Activated T-cell treated with anti-CD3 and anti-CD28 coated beads, Interleukin-2, amount 50 U/mL, for 24 hours (primary cell): ENCODE results near the gene MCM6.
"Not testable (repeated sequence)": the region's sequence is repeated elsewhere in the genome, so short reads cannot be mapped to it uniquely, and the experiment has no call there.

Source experiments
- DNase-seq: peaks from one replicate; pipeline ENCODE4 v3.0.0-alpha.2; 2020
- H3K27ac Mint-ChIP-seq: 2 replicates; pipeline ENCODE4 v1.8.0; 2020; ENCODE audit warnings: mild to moderate bottlenecking, mixed read lengths
- H3K27me3 Mint-ChIP-seq: 2 replicates; pipeline ENCODE4 v1.8.0; 2020; ENCODE audit warnings: mixed read lengths
- H3K36me3 Mint-ChIP-seq: 2 replicates; pipeline ENCODE4 v1.8.0; 2020; ENCODE audit warnings: low read depth, mixed read lengths
- H3K4me1 Mint-ChIP-seq: 2 replicates; pipeline ENCODE4 v1.8.0; 2020; ENCODE audit warnings: low read depth, mixed read lengths
- H3K4me3 Mint-ChIP-seq: 2 replicates; pipeline ENCODE4 v1.8.0; 2020; ENCODE audit warnings: mild to moderate bottlenecking, moderate library complexity, mixed read lengths
- H3K9me3 Mint-ChIP-seq: 2 replicates; pipeline ENCODE4 v1.8.0; 2020; ENCODE audit warnings: mixed read lengths

MCM6 gene

DNA sequence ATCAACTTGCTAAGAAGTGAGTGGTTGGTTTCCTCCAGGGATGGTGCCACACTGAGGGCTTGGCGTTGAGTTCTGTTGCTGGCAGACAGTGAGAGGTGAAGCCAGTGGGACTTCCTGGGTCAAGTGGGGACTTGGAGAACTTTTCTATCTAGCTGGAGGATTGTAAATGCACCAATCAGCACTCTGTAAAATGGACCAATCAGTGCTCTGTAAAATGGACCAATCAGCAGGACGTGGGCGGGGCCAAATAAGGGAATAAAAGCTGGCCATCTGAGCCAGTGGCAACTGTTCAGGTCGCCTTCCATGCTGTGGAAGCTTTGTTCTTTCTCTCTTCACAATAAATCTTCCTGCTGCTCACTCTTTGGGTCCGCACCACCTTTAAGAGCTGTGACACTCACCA, 12.3 kb upstream of the MCM6 start:
- not testable (repeated sequence) for DNase-seq, H3K9me3 Mint-ChIP-seq, H3K27me3 Mint-ChIP-seq, H3K36me3 Mint-ChIP-seq, H3K4me1 Mint-ChIP-seq, H3K4me3 Mint-ChIP-seq, H3K27ac Mint-ChIP-seq

DNA sequence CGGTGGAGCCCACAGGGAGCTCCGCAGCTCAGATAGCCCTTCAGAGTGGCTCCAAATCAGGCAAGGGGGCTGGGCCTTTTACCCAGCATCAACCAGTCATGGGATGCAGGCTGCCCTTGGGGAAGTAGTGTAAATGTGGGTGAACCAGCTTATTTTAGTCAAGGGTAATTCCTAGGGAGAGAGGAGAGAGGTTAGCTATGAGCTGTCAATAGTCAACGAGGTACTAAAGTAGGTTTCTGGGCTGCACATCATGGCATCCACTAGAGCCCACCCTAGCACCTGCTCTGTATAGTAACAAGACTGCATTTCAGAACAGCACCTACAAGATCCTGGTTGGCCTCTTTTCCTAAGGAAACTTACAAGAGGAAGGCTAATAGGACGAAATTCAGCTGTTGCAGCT, 9.5 kb upstream of the MCM6 start:
- Mint-ChIP-seq H3K27me3 (peaks cover 3% of the 10 kb centered on the region), H3K4me1 (no peaks in the 10 kb centered on the region), H3K9me3 (no peaks in the 10 kb centered on the region), H3K27ac (no peak overlapping the region), H3K36me3 (no peaks in the 10 kb centered on the region), H3K4me3 (no peak overlapping the region)
- no peak for DNase-seq

DNA sequence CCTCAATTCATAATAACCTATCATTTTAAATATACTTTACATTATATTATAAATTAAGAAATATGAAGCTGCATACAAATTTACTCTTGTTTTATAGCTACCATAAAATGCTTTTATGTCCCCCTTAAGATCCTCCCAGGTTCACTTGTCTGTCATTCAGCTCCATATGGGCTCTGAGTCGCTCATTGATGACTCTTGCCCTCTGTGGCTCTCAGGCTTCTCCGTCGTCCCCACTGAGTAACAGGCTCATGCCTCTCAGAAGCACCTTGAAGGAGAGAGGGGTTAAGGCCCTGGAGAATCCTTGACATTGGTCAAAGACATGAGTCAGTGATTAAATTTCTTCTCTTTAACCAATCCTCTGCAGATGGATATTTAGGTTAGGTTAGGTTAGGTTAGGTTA, 6.2 kb upstream of the MCM6 start:
- H3K27me3 Mint-ChIP-seq: peaks cover 3% of the 10 kb centered on the region
- no peak overlapping the region for H3K4me3 Mint-ChIP-seq
- H3K4me1 Mint-ChIP-seq: peaks cover 2% of the 10 kb centered on the region

DNA sequence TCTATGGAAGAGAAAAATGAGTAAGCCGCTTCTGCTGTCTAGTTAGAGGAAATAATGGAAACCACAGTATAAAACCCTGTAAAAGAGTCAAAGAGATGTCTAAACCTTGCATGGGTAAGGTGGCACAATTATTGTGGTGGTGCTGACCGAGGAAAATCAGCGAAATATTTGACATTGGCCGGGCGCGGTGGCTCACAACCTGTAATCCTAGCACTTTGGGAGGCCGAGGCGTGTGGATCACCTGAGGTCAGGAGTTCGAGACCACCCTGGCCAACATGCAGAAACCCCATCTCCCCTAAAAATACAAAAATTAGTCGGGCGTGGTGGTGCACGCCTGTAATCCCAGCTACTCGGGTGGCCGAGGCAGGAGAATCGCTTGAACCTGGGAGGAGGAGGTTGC, 527 bp upstream of the MCM6 start:
- Mint-ChIP-seq H3K27ac (peak overlapping the region; percentile 99), H3K36me3 (peaks cover 46% of the 10 kb centered on the region), H3K4me1 (peaks cover 37% of the 10 kb centered on the region), H3K4me3 (peak overlapping the region; percentile 97)
- DNase-seq: peak; percentile 47
- H3K9me3 Mint-ChIP-seq, H3K27me3 Mint-ChIP-seq: not testable (repeated sequence)

More for the DNA sequence above, 6.2 kb upstream of the MCM6 start:
- no peak for DNase-seq
- Mint-ChIP-seq H3K36me3 (no peaks in the 10 kb centered on the region), H3K9me3 (no peaks in the 10 kb centered on the region), H3K27ac (no peak overlapping the region)

DNA sequence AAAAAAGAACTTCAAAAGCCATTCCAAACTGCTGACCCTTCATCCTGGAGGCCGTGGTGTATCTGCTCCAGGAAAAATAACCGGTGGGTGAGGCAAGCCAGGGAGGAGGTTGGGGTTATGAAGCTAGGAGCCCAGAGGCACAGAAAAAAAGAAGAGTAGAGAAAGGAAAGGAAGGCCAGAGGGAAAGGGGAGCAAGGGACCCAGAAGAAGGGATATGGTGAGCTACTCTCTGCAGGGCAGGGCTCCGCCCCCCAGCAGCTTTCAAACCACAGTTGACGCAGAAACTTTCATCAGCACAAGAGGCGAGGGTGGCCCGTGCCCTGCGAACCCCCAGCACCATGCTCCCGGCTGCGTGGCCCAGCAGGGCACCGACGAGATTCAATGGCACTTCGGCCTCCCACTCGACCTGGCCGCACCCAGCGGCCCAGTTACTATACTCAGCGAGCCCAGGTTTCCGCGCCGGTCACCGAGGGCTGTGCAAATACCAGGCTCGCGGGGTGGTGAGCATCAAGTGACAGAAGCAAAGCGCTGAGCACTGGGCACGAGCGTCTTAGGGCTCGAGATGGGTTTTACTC, 665 bp downstream of the MCM6 start:
- no peaks in the 10 kb centered on the region for H3K27me3 Mint-ChIP-seq
- peak; percentile 88 for DNase-seq
- peaks cover 49% of the 10 kb centered on the region for H3K4me1 Mint-ChIP-seq
- H3K36me3 Mint-ChIP-seq: peaks cover 58% of the 10 kb centered on the region
- peak overlapping the region; percentile 97 for H3K4me3 Mint-ChIP-seq
- peak overlapping the region; percentile 99 for H3K27ac Mint-ChIP-seq
- no peaks in the 10 kb centered on the region for H3K9me3 Mint-ChIP-seq

DNA sequence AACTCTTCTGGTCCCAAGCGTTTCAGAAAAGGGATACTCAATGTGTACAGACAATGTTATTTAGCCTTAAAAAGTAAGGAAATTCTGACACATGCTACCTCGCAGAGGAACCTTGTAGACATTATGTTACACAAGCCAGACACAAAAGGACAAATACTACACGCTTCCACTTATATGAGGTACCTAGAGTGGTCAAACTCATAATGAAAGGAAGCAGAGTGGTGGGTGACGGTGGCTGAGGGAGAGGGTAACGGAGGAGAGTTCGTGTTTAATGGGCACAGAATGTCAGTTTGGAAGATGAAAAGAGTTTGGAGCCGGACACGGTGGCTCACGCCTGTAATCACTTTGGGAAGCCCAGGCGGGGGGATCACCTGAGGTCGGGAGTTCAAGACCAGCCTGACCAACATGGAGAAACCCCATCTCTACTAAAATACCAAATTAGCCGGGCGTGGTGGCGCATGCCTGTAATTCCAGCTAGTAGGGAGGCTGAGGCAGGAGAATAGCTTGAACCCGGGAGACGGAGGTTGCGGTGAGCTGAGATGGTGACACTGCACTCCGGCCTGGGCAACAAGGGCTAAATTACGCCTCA, 1.4 kb downstream of the MCM6 start:
- H3K4me1 Mint-ChIP-seq: peaks cover 55% of the 10 kb centered on the region

DNA sequence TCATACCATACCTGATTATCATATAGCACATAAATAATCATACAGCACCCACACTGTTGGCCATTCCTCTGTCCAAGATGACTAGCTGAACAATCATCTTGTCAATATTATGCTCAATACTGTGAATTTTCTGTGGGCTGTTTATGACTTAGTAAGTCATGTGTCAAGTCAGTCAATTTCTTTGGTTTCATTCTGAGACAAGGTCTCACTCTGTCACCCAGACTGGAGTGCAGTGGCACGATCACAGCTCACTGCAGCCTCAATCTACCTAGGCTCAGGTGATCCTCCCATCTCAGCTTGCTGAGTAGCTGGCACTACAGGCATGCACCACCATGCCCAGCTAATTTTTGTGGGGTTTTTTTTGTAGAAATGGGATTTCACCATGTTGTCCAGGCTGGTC, 5.7 kb downstream of the MCM6 start:
- Mint-ChIP-seq H3K27me3 (no peaks in the 10 kb centered on the region), H3K27ac (peak overlapping the region; percentile 83), H3K36me3 (peaks cover 100% of the 10 kb centered on the region)

More for the DNA sequence above, 1.4 kb downstream of the MCM6 start:
- H3K27ac Mint-ChIP-seq: peak overlapping the region; percentile 99
- H3K36me3 Mint-ChIP-seq: peaks cover 65% of the 10 kb centered on the region
- H3K4me3 Mint-ChIP-seq: peak overlapping the region; percentile 97
- H3K27me3 Mint-ChIP-seq: no peaks in the 10 kb centered on the region
- DNase-seq: peak; percentile 37
- no peaks in the 10 kb centered on the region for H3K9me3 Mint-ChIP-seq

DNA sequence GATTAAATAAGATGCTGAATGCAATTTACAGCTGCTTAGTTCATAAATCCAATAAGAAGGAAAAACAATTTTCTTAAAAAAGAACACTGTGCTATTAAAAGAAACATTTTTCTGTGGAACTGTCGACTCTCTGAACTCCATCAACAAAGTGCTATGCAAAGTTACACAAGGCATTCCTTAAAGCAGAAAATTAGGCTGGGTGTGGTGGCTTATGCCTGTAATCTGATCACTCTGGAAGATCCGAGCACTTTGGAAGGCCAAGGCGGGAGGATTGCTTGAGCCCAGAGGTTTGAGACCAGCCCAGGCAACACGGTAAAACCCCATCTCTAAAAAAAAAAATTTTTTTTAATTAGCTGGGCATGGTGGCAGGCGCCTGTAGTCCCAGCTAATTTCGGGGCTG, 13.0 kb downstream of the MCM6 start:
- Mint-ChIP-seq H3K27me3 (no peaks in the 10 kb centered on the region), H3K27ac (no peak overlapping the region), H3K4me3 (no peak overlapping the region), H3K9me3 (no peaks in the 10 kb centered on the region), H3K4me1 (peaks cover 20% of the 10 kb centered on the region), H3K36me3 (peaks cover 94% of the 10 kb centered on the region)
- no peak for DNase-seq

More for the DNA sequence above, 5.7 kb downstream of the MCM6 start:
- no peaks in the 10 kb centered on the region for H3K9me3 Mint-ChIP-seq
- no peak overlapping the region for H3K4me3 Mint-ChIP-seq
- peaks cover 61% of the 10 kb centered on the region for H3K4me1 Mint-ChIP-seq
- DNase-seq: peak; percentile 38

DNA sequence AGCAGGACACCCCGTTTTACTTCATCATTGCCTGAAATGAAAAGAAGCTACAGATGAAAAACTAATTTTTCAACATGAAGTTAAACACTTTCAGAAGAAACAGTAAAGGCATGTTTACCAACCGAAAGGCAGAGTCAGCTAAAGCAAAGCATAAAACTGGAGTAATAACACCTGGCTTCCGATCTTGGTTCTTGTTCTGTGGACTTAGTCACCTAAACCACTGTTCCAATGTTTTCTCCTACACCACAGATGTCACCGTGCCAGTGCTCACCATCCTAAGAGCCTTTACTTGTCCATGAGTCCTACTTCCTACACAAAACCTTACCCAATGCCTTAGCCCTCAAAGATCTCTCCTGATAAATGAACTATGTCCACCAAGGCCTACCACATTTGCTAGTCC, 13.5 kb downstream of the MCM6 start:
- H3K4me3 Mint-ChIP-seq: no peak overlapping the region
- H3K27me3 Mint-ChIP-seq: no peaks in the 10 kb centered on the region
- H3K36me3 Mint-ChIP-seq: peaks cover 94% of the 10 kb centered on the region
- H3K27ac Mint-ChIP-seq: no peak overlapping the region
- no peaks in the 10 kb centered on the region for H3K9me3 Mint-ChIP-seq
- H3K4me1 Mint-ChIP-seq: peaks cover 17% of the 10 kb centered on the region
- DNase-seq: no peak

DNA sequence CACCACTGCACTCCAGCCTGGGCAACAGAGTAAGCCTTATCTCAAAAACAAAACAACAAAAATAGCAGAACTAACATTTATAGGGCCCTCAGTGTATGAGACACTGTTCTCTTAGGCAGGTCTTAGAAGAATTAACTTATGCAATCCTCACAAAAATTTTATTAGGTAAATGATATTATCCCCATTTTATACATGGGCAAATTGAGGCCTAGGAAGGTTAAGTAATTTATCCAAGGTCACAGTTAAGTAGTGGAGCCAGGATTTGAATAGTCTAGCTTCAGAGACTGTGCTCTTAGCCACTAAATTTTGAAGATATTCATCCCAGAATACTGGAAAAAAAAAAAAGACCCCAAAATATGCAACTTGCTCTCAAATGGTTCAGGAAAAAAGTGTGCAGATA, 22.8 kb downstream of the MCM6 start:
- H3K4me3 Mint-ChIP-seq: no peak overlapping the region
- no peaks in the 10 kb centered on the region for H3K9me3 Mint-ChIP-seq

DNA sequence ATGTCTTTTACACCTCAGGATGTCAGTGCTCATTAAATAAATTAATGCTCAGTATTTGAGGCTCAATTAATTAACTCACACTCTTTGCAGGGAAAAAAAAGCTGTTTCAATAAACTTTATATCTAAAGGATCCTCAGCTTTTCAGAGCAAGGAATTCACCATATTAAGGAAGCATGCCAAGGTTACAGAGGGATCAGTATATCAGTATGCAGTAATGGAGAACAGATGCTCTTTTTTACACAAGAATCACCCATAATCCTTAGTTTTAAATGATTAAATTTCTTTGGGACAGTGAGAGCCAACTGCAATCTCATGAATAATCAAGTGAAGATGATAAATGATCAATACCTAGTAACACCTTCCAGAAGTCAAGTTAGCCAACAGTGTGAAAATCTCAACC, 24.4 kb downstream of the MCM6 start:
- peaks cover 96% of the 10 kb centered on the region for H3K36me3 Mint-ChIP-seq
- no peak overlapping the region for H3K27ac Mint-ChIP-seq
- DNase-seq: no peak
- H3K9me3 Mint-ChIP-seq: no peaks in the 10 kb centered on the region
- H3K27me3 Mint-ChIP-seq: no peaks in the 10 kb centered on the region
- no peak overlapping the region for H3K4me3 Mint-ChIP-seq
- peaks cover 9% of the 10 kb centered on the region for H3K4me1 Mint-ChIP-seq

More for the DNA sequence above, 22.8 kb downstream of the MCM6 start:
- peaks cover 9% of the 10 kb centered on the region for H3K4me1 Mint-ChIP-seq
- no peaks in the 10 kb centered on the region for H3K27me3 Mint-ChIP-seq
- no peak overlapping the region for H3K27ac Mint-ChIP-seq
- DNase-seq: no peak
- peaks cover 95% of the 10 kb centered on the region for H3K36me3 Mint-ChIP-seq

DNA sequence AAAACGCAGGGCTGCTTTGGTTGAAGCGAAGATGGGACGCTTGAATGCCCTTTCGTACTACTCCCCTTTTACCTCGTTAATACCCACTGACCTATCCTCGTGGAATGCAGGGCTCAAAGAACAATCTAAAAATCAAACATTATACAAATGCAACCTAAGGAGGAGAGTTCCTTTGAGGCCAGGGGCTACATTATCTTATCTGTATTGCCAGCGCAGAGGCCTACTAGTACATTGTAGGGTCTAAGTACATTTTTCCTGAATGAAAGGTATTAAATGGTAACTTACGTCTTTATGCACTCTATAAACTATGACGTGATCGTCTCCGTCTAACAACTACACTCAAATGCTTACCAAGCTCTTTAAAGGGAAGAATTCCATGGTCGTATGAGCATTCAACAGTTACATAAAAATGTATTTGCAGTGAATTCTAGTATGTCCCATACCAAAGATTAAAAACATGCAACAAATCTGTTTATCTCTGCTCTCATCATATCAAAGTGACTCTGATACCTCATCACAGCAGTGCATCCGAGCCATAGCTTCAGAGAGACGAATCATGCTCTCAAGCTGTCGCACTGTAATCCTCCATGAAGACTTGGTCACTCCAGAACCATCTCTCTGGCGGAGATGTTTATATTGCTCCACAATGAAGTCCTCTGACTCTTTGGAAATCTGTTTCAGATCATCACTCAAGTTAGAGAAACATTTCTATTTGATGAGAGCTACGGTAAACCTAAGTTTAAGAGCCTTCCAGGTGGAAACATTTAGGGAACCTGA, 25.2 kb downstream of the MCM6 start:
- Mint-ChIP-seq H3K27me3 (no peaks in the 10 kb centered on the region), H3K9me3 (no peaks in the 10 kb centered on the region), H3K27ac (no peak overlapping the region), H3K4me3 (no peak overlapping the region), H3K4me1 (peaks cover 9% of the 10 kb centered on the region), H3K36me3 (peaks cover 95% of the 10 kb centered on the region)
- DNase-seq: no peak

DNA sequence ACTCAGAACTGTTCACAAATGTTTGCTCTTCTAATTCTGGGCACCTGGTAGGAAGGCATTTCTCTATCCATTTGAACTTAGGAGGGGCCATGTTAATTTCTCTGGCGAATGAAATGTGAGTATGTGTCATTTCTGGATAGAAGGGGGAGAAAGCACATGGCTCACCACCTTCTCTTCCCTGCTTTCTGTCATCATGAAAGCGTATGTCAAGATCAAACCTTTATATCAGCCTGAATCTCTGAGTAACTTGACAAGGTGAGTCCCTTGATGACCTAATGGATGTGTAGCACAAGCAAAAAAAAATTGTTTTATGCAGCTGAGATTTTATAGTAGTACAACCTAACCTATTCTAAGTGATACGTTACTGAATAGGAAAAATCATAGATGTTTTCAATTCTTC, 27.2 kb downstream of the MCM6 start:
- Mint-ChIP-seq H3K9me3 (no peaks in the 10 kb centered on the region), H3K4me3 (no peak overlapping the region), H3K36me3 (peaks cover 98% of the 10 kb centered on the region), H3K27ac (peak overlapping the region; percentile 46), H3K27me3 (no peaks in the 10 kb centered on the region), H3K4me1 (peaks cover 9% of the 10 kb centered on the region)
- no peak for DNase-seq

DNA sequence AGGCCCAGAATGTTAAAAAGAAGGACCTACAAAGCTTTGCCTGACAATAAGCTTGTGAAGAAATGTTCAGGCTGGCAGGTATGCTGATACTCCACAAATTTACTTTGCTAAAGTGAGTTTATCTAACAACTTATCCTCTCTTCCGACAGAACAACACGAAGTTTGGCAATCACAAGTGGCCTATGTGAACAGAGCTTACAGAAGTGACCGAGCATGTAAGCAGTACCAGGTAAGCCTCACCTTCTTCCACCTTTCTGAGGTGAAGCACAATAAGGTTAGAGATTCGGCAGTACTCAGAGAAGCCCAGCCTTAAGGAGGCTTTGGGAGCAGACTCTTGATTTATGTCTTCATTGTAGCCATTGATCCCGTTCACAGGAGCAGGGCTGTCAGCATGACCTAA, 30.2 kb downstream of the MCM6 start:
- Mint-ChIP-seq H3K4me1 (peaks cover 18% of the 10 kb centered on the region), H3K36me3 (peaks cover 96% of the 10 kb centered on the region)

DNA sequence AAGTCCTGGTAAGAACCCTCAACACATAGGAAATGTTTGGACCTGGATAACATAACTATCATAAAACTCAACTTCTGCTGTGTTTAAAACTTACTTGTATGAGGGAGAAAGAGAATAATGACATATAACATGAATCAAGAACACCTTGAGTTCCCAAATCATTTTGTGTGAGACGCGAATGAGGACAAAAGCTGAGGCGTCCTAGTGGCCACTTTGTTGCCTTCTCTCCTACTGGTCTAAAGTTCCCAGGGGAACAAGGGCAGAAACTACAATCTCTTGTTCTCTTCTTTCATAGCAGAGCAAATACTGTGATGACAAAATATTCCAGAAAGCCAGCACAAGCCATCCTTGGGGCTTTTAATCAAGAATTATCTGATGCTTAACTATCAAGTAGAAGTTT, 31.0 kb downstream of the MCM6 start:
- Mint-ChIP-seq H3K27ac (no peak overlapping the region), H3K4me1 (peaks cover 23% of the 10 kb centered on the region), H3K36me3 (peaks cover 96% of the 10 kb centered on the region), H3K4me3 (no peak overlapping the region), H3K27me3 (no peaks in the 10 kb centered on the region), H3K9me3 (no peaks in the 10 kb centered on the region)
- no peak for DNase-seq

More for the DNA sequence above, 30.2 kb downstream of the MCM6 start:
- Mint-ChIP-seq H3K4me3 (no peak overlapping the region), H3K9me3 (no peaks in the 10 kb centered on the region), H3K27ac (peak overlapping the region; percentile 53), H3K27me3 (no peaks in the 10 kb centered on the region)
- DNase-seq: no peak
